HepG2 (cell line): ENCODE data around the gene ANAPC16. TPM values are rescaled to one million over a fixed set of nuclear protein-coding genes. Genes with fewer than 3 reads are reported as not detected.

ENCODE experiments used
- ASH2L ChIP-seq: fragments of 300-600, 200-600 bp; sonication (generic); IDR thresholded peaks from 2 replicates; pipeline ENCODE4 v1.7.0; 2017; ENCODE audit warnings: low read depth, mild to moderate bottlenecking, moderate library complexity, mixed read lengths, low read length; ENCODE audit not compliant: insufficient read length
- ATF7-NPFF ChIP-seq: sonication (generic); formaldehyde crosslinking; IDR thresholded peaks from 2 replicates; pipeline ENCODE4 v1.8.1; 2023; ENCODE audit warnings: mild to moderate bottlenecking, low read depth, missing genetic modification reagents, moderate library complexity
- FOXA3 ChIP-seq: IDR thresholded peaks from 2 replicates; pipeline ENCODE4 v1.6.1; 2016; ENCODE audit warnings: missing genetic modification reagents, missing compliant biosample characterization
- HDAC2 ChIP-seq: sonication (generic); formaldehyde crosslinking; IDR thresholded peaks from 2 replicates; pipeline ENCODE4 v1.4.0; 2020; ENCODE audit warnings: missing genetic modification reagents
- HNF1A ChIP-seq, 2 experiments: sonication (generic) in 1 of 2; formaldehyde crosslinking in 1 of 2; IDR thresholded peaks; 2 replicates each; pipeline versions ENCODE4 v1.4.0 to v1.6.1; 2016 to 2020; ENCODE audit warnings: borderline replicate concordance in 1 of 2, low read depth in 1 of 2, mild to moderate bottlenecking in 1 of 2, missing genetic modification reagents in 1 of 2
- KDM6A ChIP-seq: IDR thresholded peaks from 2 replicates; pipeline ENCODE4 v1.6.1; 2016; ENCODE audit warnings: low read depth
- KMT2A ChIP-seq: sonication (generic); formaldehyde crosslinking; IDR thresholded peaks from 2 replicates; pipeline ENCODE4 v1.4.0; 2020; ENCODE audit warnings: missing genetic modification reagents
- KMT2B ChIP-seq: IDR thresholded peaks from 2 replicates; pipeline ENCODE4 v1.6.1; 2016; ENCODE audit warnings: missing genetic modification reagents, missing compliant biosample characterization
- MEF2D ChIP-seq: sonication (generic); formaldehyde crosslinking; IDR thresholded peaks from 2 replicates; pipeline ENCODE4 v1.5.1; 2020; ENCODE audit warnings: mild to moderate bottlenecking, missing genetic modification reagents
- POLR2A ChIP-seq, 2 experiments: IDR thresholded peaks; 2 replicates each; pipeline ENCODE4 v1.6.1; 2011; ENCODE audit warnings: low read depth in 2 of 2, low read length in 2 of 2, mild to moderate bottlenecking in 1 of 2, moderate library complexity in 1 of 2; ENCODE audit not compliant: insufficient read depth in 1 of 2
- SP2 ChIP-seq: sonication (generic); formaldehyde crosslinking; IDR thresholded peaks from 2 replicates; pipeline ENCODE4 v1.5.1; 2020; ENCODE audit warnings: mild to moderate bottlenecking, missing genetic modification reagents
- TGIF2 ChIP-seq: IDR thresholded peaks from 2 replicates; pipeline ENCODE4 v1.6.1; 2016; ENCODE audit warnings: control low read depth, missing compliant biosample characterization
- UBTF ChIP-seq: sonication (generic); formaldehyde crosslinking; IDR thresholded peaks from 2 replicates; pipeline ENCODE4 v1.4.0; 2020; ENCODE audit warnings: mild to moderate bottlenecking, missing genetic modification reagents
- ZFP90 ChIP-seq: sonication (generic); formaldehyde crosslinking; IDR thresholded peaks from 2 replicates; pipeline ENCODE4 v1.8.0; 2022; ENCODE audit warnings: missing genetic modification reagents, mild to moderate bottlenecking, inconsistent platforms, borderline replicate concordance
- ZNF232 ChIP-seq: sonication (generic); formaldehyde crosslinking; IDR thresholded peaks from 2 replicates; pipeline ENCODE4 v1.4.0; 2020; ENCODE audit warnings: missing genetic modification reagents, borderline replicate concordance
- ZNF33A ChIP-seq: sonication (generic); formaldehyde crosslinking; IDR thresholded peaks from 2 replicates; pipeline ENCODE4 v1.5.1; 2020; ENCODE audit warnings: missing genetic modification reagents, mild to moderate bottlenecking, moderate library complexity, borderline replicate concordance
- ZNF33B ChIP-seq: sonication (generic); formaldehyde crosslinking; IDR thresholded peaks from 2 replicates; pipeline ENCODE4 v1.5.1; 2020; ENCODE audit warnings: mild to moderate bottlenecking, missing genetic modification reagents
- ZNF501 ChIP-seq: sonication (generic); formaldehyde crosslinking; IDR thresholded peaks from 2 replicates; pipeline ENCODE4 v1.5.1; 2020; ENCODE audit warnings: mild to moderate bottlenecking, moderate library complexity, missing genetic modification reagents
- ZNF503 ChIP-seq: sonication (generic); formaldehyde crosslinking; IDR thresholded peaks from 2 replicates; pipeline ENCODE4 v1.4.0; 2020; ENCODE audit warnings: missing genetic modification reagents
- ZNF547 ChIP-seq: sonication (generic); formaldehyde crosslinking; IDR thresholded peaks from 2 replicates; pipeline ENCODE4 v1.5.1; 2020; ENCODE audit warnings: mild to moderate bottlenecking, missing genetic modification reagents
- ZNF556 ChIP-seq: sonication (generic); formaldehyde crosslinking; IDR thresholded peaks from 2 replicates; pipeline ENCODE4 v1.4.0; 2020; ENCODE audit warnings: mild to moderate bottlenecking, missing genetic modification reagents, borderline replicate concordance
- polyA plus RNA-seq, 8 experiments: library from polyadenylated mRNA; depleted of rRNA in 3 of 8; stranded (reverse) in 7 of 8; unstranded in 1 of 8; fragments of >200 nt; fragmentation: Illumina TruSeq in 4 of 8; extraction: Trizol in 4 of 8; gene quantifications; 2 replicates each; pipeline versions ENCODE4 v1.2.1 to v1.2.3, GENCODE V29; 2011 to 2016; ENCODE audit warnings: low read depth in 4 of 8, missing spikeins in 1 of 8, mixed read lengths in 1 of 8; ENCODE audit not compliant: insufficient read depth in 1 of 8
- total RNA-seq, 5 experiments: library from RNA; depleted of rRNA; stranded (reverse); fragments of >200 nt; fragmentation: Illumina TruSeq; extraction: Trizol; gene quantifications; 2 replicates each; pipeline ENCODE4 v1.2.3, GENCODE V29; 2016; ENCODE audit warnings: low read depth in 1 of 5

ANAPC16 gene
- total and polyA plus RNA-seq, 2 of the 13 experiments (the other 11 are each of a cell fraction or from before 2014, with no cell fraction given) = 74.8 to 89.4 TPM

GRCh38 chr10:72260976-72261783 is 45.4 kb downstream of the ANAPC16 start (continued):
- TF ChIP-seq TGIF2 (CRISPR knock-in tag) = peak; percentile 8; the same call in 1 of the 2 replicates
- TF ChIP-seq ZNF501 (CRISPR knock-in tag) = peak; percentile 48
- no peak for TF ChIP-seq FOXA3 (CRISPR knock-in tag)
- peak; percentile 47; the same call in 1 of the 2 replicates for TF ChIP-seq ZFP90
- peak; percentile 14; the same call in 1 of the 2 replicates for TF ChIP-seq ZNF556 (CRISPR knock-in tag)
- no peak for TF ChIP-seq KMT2A (CRISPR knock-in tag)
- TF ChIP-seq MEF2D (CRISPR knock-in tag) = peak; percentile 18; the same call in 1 of the 2 replicates
- peak; percentile 67; the same call in 1 of the 2 replicates for TF ChIP-seq HDAC2
- 0 out of 2 replicates have a peak, but pooled peaks have one; percentile 38 for TF ChIP-seq ZNF232 (CRISPR knock-in tag)
- peak in 1 of 2 experiments; percentile 55; a peak in 2 of 4 replicates for TF ChIP-seq POLR2A (IDR thresholded peaks at IDR 0.05; ENCODE audit: insufficient read depth in 1 of 2, low read depth in 2 of 2, low read length in 2 of 2)
- TF ChIP-seq ZNF33A (CRISPR knock-in tag) = no peak
- no peak for TF ChIP-seq ZNF33B (CRISPR knock-in tag)
- TF ChIP-seq KMT2B = peak; percentile 45; the same call in 1 of the 2 replicates
- TF ChIP-seq KDM6A (CRISPR knock-in tag) = no peak
- TF ChIP-seq UBTF (CRISPR knock-in tag) = peak; percentile 53
- peak; percentile 39 for TF ChIP-seq HNF1A (IDR thresholded peaks at IDR 0.05; ENCODE audit: low read depth)
- peak; percentile 55; the same call in 1 of the 2 replicates for TF ChIP-seq HNF1A (CRISPR knock-in tag; IDR thresholded peaks at IDR 0.05; ENCODE audit: borderline replicate concordance)
- peak; percentile 89 for TF ChIP-seq ASH2L
- no peak for TF ChIP-seq SP2 (CRISPR knock-in tag)
- peak; percentile 14; the same call in 1 of the 2 replicates for TF ChIP-seq ZNF547 (CRISPR knock-in tag)
- TF ChIP-seq ATF7-NPFF = peak; percentile 47; the same call in 1 of the 2 replicates
- no peak for TF ChIP-seq ZNF503 (CRISPR knock-in tag)
